ENCODE data around the gene GJD2.

The GJD2 gene

DNA sequence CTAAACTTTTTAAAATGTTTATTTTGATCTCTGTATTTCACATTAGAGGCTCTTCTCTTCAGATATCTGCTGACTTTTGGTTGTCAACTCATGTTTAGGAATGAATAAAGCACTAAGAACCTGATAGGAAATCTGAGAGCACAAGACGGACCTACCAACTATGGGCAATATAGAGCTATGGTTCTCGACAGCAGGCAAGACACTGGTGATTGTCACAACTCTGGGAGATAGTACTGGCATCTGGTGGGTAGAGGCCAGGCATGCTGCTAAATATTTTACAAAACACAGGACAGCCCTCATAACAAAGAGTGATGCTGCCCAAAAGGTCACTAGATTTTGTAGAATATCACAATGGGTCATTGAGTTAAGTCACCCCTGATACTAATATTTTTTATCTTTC is 17.5 kb upstream of the GJD2 start:
- no peak for DNase-seq

DNA sequence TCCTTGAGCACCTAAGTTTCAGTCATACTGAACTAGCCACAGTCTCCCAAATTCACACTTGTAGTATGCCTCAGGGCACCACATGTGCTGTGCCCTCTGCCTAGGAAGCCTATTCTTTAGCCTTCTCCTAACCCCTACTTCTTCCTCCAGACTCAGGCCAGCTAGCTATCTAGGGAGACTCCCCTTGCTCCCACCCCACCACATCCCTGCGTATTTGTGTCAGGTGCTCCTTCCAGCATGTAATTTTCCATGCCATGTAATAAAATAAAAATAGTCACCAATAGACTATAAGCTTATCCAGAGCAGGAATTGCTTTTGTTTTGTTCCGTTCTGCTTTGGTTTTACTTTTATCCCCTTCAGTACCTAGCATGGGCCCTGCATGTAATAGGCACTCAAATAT is 14.9 kb upstream of the GJD2 start:
- DNase-seq: no peak

- no peak for DNase-seq
Measured at GRCh38 chr15:34768530-34768929, 13.7 kb upstream of the GJD2 start.

DNA sequence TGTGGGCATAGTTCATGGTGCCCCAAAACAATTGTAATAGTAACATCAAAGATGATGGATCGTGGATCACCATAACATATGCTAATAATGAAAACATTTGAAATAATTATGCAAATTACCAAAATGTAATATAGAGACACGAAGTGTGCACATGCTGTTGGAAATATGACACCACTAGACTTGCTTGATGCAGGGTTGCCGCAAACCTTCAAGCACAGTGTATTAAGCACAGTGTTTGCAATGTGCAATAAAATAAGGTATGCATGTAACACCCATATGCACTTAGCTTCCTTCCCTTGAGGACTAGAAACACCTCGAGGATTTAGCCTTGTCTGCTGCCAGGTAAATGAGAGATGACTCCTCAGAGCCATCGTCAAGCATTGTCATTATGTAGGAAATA is 10.9 kb upstream of the GJD2 start:
- no peak for DNase-seq

- DNase-seq: no peak
Measured at GRCh38 chr15:34760909-34761308, 6.1 kb upstream of the GJD2 start.

DNA sequence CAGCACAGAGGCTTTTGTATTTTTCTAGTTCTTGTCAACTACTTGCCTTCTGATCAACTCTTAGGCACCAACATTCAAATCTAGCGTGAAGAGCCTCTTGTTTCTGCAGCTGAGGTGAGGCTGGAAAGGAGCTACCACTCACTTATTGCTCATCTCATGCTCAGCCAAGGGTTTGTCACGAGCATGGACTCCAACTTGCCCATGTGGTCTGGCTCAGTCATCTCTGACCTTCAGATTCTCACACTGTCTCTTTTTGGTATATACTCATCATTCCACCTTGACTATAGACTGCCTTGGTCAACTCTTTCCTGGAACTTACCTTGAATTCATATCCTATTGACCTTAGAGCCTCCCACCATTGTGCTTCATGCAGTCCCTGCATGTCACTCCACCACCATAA is 5.2 kb upstream of the GJD2 start:
- no peak for DNase-seq

GRCh38 chr15:34759347-34759746 is 4.5 kb upstream of the GJD2 start:
- no peak for DNase-seq

- no peak for DNase-seq
Measured at GRCh38 chr15:34757262-34757661, 2.5 kb upstream of the GJD2 start.

- no peak for DNase-seq
Measured at GRCh38 chr15:34755419-34755773, 598 bp upstream of the GJD2 start.

DNA sequence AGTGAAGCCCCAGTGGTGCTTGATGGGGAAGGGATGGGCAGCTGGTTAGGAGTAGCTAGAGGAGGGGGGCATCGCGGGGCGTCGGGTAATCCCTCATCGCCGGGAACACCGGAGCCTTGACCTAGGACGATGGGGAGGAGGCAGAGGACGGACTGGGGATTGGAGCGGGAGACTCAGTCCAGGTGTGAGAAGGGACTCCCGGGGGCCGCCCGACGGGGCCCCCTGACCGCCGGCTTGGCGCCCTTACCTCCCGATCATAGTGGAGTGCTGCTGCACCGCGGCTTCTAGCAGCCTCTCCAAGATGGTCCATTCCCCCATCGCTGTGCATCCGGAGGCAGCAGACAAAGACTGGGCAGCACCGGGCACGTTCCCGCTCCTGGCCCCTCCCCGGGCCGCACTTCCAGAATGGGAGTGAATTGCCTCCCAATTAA is 612 bp downstream of the GJD2 start:
- DNase-seq: no peak

- DNase-seq: no peak
Measured at GRCh38 chr15:34753236-34753894, 1.4 kb downstream of the GJD2 start.

DNA sequence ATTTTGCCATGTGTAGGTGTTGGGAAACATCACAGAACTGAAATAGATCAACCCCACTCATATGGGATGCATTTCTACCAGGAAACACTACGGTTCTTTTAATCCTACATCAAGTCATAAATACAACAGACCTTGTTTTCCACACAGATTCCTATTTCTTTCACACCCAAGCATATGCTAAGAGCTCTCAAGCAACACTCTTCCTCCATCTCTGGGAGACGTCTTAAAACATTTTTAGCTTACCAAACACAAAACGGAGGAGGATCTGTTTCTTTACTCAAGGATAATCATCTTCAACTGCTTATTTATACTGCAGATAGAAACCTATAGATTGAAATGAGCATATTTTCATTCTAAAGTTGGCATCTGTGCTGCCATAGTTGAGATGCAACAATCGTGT is 5.1 kb downstream of the GJD2 start:
- DNase-seq: no peak

GRCh38 chr15:34739346-34739745 is 15.5 kb downstream of the GJD2 start:
- no peak for DNase-seq

DNA sequence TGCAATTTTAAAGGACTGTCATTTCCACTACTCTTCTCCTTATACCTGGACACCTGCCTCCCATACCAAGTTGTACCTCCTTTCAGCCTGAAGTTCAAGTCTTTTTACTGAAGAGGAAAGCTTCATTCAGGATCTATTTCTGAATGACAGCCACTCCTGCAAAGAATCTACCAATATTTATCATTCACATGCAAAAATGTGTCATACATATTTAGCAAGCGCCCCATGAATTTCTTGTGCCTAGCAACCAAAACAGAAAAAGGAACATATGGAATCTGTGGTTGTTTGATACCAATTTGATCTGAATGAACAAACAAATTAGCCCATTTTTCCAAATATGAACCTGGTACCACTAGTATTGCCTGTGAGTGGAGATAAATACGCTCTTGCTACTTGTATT is 16.8 kb downstream of the GJD2 start:
- DNase-seq: no peak

DNA sequence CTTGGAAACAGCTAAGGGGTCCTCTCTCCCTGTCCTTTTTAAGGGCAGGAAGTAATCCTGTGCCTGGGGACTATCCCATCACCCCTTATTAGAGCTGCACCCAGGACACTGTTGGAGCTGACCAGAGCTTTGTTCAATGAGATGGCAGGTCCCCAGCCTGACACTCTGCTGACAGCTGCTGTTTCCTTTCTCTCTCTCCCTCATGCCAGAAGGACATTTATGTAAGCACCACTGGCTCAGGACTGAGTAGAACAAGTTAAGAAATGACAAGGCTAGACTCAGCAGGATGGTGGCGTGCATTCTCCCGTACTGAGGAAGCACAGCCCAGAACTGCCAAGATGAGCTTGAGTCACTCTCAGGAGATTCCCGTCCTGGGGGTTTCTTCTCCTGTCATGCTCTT is 17.3 kb downstream of the GJD2 start:
- DNase-seq: no peak

DNA sequence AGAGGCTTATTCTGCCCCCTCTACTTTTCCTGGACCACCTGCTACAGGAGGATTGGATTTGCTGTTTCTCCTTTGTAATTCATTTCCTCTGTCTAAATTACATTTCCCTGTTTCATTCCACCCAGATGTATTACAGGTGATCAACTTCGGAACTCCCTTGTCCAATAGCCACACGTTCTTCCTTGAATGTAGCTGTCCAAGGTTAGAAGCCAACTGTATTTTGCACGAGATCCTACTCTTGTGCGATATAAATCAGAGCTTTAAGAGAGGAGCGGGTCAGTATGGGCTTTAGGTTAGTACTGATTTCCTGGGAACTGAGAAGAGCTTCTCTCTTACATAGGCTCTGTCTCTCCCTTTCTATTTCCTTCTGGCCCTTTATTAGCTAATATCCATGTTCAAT is 20.5 kb downstream of the GJD2 start:
- no peak for DNase-seq

GRCh38 chr15:34733621-34734020 is 21.2 kb downstream of the GJD2 start:
- DNase-seq: no peak

- no peak for DNase-seq
Measured at GRCh38 chr15:34732430-34732829, 22.4 kb downstream of the GJD2 start.

- no peak for DNase-seq
Measured at GRCh38 chr15:34730701-34731100, 24.1 kb downstream of the GJD2 start.

DNA sequence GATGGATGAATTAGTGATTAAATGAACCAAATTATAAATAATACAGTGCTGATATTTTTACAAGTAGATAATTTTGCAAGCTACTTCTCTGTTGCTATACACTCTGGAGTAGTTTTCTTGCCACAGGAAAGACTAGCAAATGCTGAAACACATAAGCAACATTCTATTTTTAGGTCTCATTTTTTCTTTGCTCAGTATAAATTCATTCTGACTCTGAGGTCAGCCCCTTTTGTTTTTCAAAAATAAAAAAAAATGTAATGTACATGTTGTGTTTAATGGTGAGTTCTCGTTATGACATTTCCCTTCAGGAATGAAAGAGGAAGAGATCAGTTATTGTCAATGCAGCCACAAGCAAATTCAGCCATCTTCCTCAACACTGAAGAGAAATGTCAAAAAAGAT is 24.9 kb downstream of the GJD2 start:
- DNase-seq: no peak

- no peak for DNase-seq
Measured at GRCh38 chr15:34729056-34729455, 25.7 kb downstream of the GJD2 start.

DNA sequence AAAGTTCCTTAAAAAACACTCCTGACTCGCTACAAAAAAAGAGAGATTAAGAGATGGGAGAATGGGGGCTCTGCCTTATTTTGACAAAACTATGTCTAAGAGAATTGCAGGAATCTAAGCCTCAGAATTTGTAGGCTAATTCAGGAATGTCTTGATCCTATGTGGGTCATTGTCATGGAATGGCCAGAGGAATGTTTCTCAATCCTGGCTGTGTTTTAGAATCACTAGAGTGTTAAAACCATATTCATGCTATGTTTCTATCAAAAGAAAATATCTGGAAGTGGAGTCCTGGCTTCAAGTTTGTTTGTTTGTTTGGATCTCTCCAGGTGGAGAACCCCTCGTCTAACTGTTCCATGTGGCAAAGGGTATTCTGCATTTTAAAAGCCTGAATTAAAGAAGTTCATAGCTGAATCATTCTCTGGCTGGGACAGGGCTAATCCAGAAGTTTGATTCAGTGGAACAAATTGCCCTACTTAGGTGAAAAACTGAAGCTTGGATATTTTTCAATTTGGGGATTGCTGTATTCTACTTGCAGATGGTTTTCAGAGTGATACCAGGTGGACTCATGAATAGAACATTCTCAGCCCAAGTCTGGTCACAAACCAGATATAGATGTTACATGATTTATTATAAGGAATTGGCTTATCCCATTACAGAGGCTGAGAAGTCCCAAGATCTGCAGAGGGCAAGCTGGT is 28.2 kb downstream of the GJD2 start:
- no peak for DNase-seq

- DNase-seq: no peak
Measured at GRCh38 chr15:34725556-34725955, 29.2 kb downstream of the GJD2 start.

DNA sequence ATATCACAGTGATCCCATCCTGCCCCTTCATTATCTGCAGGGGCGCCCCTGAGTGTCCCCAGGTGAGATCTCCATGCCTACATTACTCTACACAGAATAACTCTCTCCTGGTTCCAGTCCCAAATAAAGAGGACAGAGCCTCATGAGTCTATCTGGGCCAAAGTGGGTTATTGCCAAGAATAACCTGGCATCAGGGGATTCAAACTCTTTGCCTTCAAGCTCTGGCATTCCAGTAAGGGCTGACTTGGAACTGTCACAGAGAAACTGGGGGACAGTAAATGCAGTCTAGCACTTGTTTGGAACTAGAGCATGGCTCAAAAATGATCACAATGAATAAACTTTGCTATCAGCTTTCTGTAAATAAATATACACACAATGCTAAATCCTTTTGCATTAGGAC is 30.3 kb downstream of the GJD2 start:
- DNase-seq: no peak

- no peak for DNase-seq
Measured at GRCh38 chr15:34722439-34722836, 32.4 kb downstream of the GJD2 start.

All from activated CD8-positive, alpha-beta memory T cell treated with anti-CD3 and anti-CD28 coated beads for 24 hours (primary cell).